ENCODE data around the gene FYB2. TPM values are rescaled to one million over a fixed set of nuclear protein-coding genes. Genes with fewer than 3 reads are reported as not detected.

The FYB2 gene
- total RNA-seq, 1 donor from 2014 or later = 1.7 TPM

DNA sequence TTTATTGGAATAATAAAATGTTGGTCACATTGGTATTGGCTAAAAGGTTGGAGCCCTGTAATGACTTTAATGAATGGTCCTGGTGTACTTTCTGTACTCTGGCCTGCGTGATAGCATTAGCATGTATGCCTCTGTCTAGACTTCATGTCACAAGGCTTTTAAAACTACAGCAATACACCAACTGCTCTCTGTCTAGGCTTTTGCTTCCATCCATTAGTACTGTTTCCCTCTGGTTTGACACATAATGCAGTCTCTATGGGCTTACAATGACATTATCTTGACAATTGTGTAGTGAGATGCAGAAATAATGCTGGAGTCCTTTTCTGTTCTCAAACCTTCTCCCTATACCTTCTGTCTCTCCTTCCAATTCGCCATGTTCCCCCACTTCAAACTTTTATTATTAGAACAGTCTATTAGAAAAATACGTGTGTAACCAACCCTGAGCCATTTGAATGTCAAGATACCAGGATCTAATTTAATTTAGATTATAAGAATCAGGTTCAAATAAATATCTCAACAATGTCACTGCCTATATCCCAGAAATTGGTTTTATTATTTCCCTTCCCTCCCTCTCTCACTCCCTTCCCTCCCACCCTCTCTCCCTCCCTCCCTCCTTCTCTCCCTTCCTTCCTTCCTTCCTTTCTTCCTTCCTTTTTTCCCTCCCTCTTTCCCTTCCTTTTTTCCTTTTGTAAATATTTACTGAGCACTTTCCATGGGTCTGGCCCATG lies 44.2 kb upstream of the FYB2 start:
- Histone ChIP-seq H3K27me3 (no peaks in the 10 kb centered on the region), H3K4me3 (no peak overlapping the region), H3K36me3 (no peaks in the 10 kb centered on the region), H3K4me1 (no peaks in the 10 kb centered on the region), H3K27ac (no peak overlapping the region), H3K9me3 (no peaks in the 10 kb centered on the region)
- ATAC-seq = no peak
- TF ChIP-seq, protein P1, sequence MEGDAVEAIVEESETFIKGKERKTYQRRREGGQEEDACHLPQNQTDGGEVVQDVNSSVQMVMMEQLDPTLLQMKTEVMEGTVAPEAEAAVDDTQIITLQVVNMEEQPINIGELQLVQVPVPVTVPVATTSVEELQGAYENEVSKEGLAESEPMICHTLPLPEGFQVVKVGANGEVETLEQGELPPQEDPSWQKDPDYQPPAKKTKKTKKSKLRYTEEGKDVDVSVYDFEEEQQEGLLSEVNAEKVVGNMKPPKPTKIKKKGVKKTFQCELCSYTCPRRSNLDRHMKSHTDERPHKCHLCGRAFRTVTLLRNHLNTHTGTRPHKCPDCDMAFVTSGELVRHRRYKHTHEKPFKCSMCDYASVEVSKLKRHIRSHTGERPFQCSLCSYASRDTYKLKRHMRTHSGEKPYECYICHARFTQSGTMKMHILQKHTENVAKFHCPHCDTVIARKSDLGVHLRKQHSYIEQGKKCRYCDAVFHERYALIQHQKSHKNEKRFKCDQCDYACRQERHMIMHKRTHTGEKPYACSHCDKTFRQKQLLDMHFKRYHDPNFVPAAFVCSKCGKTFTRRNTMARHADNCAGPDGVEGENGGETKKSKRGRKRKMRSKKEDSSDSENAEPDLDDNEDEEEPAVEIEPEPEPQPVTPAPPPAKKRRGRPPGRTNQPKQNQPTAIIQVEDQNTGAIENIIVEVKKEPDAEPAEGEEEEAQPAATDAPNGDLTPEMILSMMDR (IDR thresholded peaks at IDR 0.05) = no peak
- intact Hi-C loops (cut with DNase I) = no loop called here
- no peak for DNase-seq

DNA sequence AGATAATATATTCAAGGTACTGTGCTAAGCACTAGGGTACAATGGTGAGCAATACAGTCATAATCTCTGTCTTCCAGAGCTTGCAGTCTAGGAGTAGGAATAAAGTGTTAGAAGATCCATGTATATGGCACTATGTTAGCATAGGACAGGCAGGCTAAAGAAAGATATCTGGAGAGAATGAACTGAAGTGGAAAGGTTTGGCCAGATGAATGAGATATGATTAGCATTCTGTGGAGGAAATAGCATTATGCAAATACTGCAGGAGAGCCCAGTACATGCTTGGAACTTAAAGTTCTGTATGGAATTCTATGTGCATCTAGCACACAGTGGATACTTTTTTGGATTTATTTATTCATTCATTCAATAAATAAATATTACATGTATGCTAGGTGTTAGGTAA lies 40.1 kb upstream of the FYB2 start:
- TF ChIP-seq, protein P1 (IDR thresholded peaks at IDR 0.05) = no peak
- H3K27ac ChIP-seq = no peak overlapping the region
- no peaks in the 10 kb centered on the region for H3K27me3 ChIP-seq
- H3K9me3 ChIP-seq = no peaks in the 10 kb centered on the region
- intact Hi-C loops (cut with DNase I) = no loop called here
- DNase-seq (no peak), ATAC-seq (no peak)
- H3K4me1 ChIP-seq = no peaks in the 10 kb centered on the region
- no peaks in the 10 kb centered on the region for H3K36me3 ChIP-seq
- no peak overlapping the region for H3K4me3 ChIP-seq

DNA sequence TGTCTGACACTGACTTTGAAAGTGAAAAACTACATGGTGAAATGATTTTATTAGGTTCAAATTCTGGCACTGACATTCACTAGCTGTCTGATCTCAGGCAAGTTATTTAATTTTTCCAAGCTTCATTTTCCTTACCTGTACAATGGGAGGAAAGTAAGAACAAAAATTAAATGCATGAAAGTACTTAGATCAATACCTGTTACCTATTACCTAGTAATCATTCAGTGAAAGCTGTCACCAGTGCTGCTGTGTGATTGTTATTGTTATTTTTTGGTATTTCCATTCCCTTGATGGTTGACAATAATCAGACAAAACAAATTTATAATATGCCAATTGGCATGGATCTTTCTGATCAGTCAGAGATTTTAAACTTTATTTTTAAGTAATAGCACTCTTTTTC lies 37.0 kb upstream of the FYB2 start:
- intact Hi-C loops (cut with DNase I) = no loop called here
- no peak overlapping the region for H3K27ac ChIP-seq
- H3K4me3 ChIP-seq = no peak overlapping the region
- H3K27me3 ChIP-seq = no peaks in the 10 kb centered on the region
- H3K36me3 ChIP-seq = no peaks in the 10 kb centered on the region
- DNase-seq (no peak), ATAC-seq (no peak)
- H3K9me3 ChIP-seq = no peaks in the 10 kb centered on the region
- TF ChIP-seq, protein P1 (IDR thresholded peaks at IDR 0.05) = no peak
- no peaks in the 10 kb centered on the region for H3K4me1 ChIP-seq

DNA sequence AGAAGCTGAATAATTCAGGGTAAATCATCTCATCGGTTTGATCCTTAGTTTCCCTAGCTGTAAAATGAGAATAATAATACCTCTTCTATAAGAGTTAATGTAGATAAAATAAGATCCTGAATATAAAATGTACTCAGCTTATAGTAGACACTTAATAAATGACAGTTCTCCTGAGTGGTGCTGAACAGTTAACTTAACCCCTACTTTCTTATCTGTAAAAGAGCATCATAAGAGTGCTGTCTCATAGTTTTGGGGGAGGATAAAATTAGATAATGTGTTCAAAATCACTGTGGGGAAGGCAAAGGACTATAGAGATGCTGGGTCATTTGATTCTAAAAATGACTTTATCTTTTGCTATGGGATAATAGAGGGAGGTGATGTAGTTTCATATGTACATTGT lies 36.0 kb upstream of the FYB2 start:
- H3K27me3 ChIP-seq = no peaks in the 10 kb centered on the region
- DNase-seq (no peak), ATAC-seq (no peak)
- TF ChIP-seq, protein P1 (IDR thresholded peaks at IDR 0.05) = no peak
- H3K27ac ChIP-seq = no peak overlapping the region
- no peaks in the 10 kb centered on the region for H3K4me1 ChIP-seq
- no peaks in the 10 kb centered on the region for H3K36me3 ChIP-seq
- intact Hi-C loops (cut with DNase I) = no loop called here
- H3K9me3 ChIP-seq = no peaks in the 10 kb centered on the region
- no peak overlapping the region for H3K4me3 ChIP-seq

DNA sequence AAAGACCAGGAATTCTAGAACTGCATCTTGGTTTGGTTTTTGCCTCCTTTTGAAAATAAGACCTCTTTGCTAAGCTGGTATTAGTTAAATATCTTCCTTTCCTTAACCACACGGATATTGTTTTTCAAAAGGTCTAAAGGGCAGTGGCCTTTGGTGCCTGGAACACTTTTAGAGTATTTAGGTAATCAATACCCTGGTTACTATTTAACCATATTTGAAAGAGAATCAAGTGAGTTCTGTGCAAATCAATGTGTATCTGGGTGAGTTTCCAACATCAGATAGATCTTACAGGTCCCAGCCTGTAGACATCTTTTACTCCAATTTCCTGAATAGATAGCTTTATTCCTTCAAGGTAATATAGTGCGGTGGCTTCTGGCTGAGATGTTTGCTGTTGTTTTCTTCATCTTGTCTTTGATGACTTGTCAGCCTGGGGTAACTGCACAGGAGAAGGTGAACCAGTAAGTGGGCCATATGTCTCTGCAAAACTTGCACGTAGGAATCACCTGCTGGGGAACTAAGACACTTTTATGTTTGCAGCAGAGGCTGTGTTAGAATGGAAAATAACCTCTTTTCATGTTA lies 35.4 kb upstream of the FYB2 start, which contains the start of gene C8A:
Gene C8A (plus strand): TSS at position 277 of the 579 bp plus-strand sequence. CDS start 105 bp downstream, at position 382.
- H3K36me3 ChIP-seq = no peaks in the 10 kb centered on the region
- H3K27me3 ChIP-seq = no peaks in the 10 kb centered on the region
- H3K27ac ChIP-seq = no peak within 1 kb of the TSS
- no peaks in the 10 kb centered on the region for H3K9me3 ChIP-seq
- H3K4me1 ChIP-seq = no peaks in the 10 kb centered on the region
- no peak for DNase-seq
- no peak for ATAC-seq
- TF ChIP-seq, protein P1 (IDR thresholded peaks at IDR 0.05) = no peak
- intact Hi-C loops (cut with DNase I) = no loop called here
- H3K4me3 ChIP-seq = no peak within 1 kb of the TSS

Data from upper lobe of right lung (tissue), 1 donor.